Gastrocnemius medialis (tissue), 4 donors: ENCODE results near the gene SPATA22.

Experiments used
- CTCF ChIP-seq, 5 experiments: fragments of 450-650 bp in 3 of 5; fragments of 200-600 bp in 2 of 5; sonication (generic) in 2 of 5; IDR thresholded peaks in 4 of 5; conservative IDR thresholded peaks in 1 of 5; 1 replicate in 4 of 5; 2 replicates in 1 of 5; pipeline ENCODE4 v1.5.1; 2016 to 2019; ENCODE audit warnings: antibody characterized with exemption in 5 of 5, mild to moderate bottlenecking in 3 of 5, moderate library complexity in 3 of 5
- POLR2A ChIP-seq, 2 donors: fragments of 450-650 bp; IDR thresholded peaks; one replicate each; pipeline ENCODE4 v1.6.1; 2017; ENCODE audit warnings: antibody characterized with exemption in 2 of 2, mild to moderate bottlenecking in 2 of 2, moderate library complexity in 2 of 2

GRCh38 chr17:3469529-3469928 lies 2.1 kb downstream of the SPATA22 start:
- no peak for TF ChIP-seq CTCF (IDR thresholded peaks at IDR 0.05 in 4 of 5, conservative IDR thresholded peaks at IDR 0.05 in 1 of 5)
- TF ChIP-seq POLR2A (IDR thresholded peaks at IDR 0.05): no peak
